PFSK-1 (cell line): Measurements from ENCODE around the gene HECTD1.

Experiments used
- FOXP2 ChIP-seq: optimal IDR thresholded peaks from 2 replicates; pipeline ENCODE3; 2011; ENCODE audit warnings: borderline replicate concordance, control low read depth, inconsistent platforms; ENCODE audit not compliant: insufficient read depth; ENCODE audit errors: extremely low read length, extremely low read depth
- POLR2AphosphoS5 ChIP-seq: IDR thresholded peaks from 2 replicates; pipeline ENCODE4 v1.6.1; 2012; ENCODE audit warnings: low read depth, mild to moderate bottlenecking, control low read depth, low read length, moderate library complexity
- SIN3A ChIP-seq: IDR thresholded peaks from 2 replicates; pipeline ENCODE4 v1.6.1; 2012; ENCODE audit warnings: mild to moderate bottlenecking, low read length, moderate library complexity, borderline replicate concordance; ENCODE audit not compliant: insufficient read depth
- TAF1 ChIP-seq: IDR thresholded peaks from 2 replicates; pipeline ENCODE4 v1.6.1; 2012; ENCODE audit warnings: low read length, control low read depth, borderline replicate concordance; ENCODE audit not compliant: insufficient read depth
- TF ChIP-seq, protein P1 (sequence below), 2 experiments: IDR thresholded peaks; 2 replicates each; pipeline versions ENCODE4 v1.6.1 to v1.8.0; 2011 to 2012; ENCODE audit warnings: low read depth in 2 of 2, low read length in 2 of 2, control low read depth in 1 of 2, inconsistent platforms in 1 of 2, mild to moderate bottlenecking in 1 of 2, moderate library complexity in 1 of 2; ENCODE audit not compliant: insufficient read depth in 1 of 2

HECTD1 gene

DNA sequence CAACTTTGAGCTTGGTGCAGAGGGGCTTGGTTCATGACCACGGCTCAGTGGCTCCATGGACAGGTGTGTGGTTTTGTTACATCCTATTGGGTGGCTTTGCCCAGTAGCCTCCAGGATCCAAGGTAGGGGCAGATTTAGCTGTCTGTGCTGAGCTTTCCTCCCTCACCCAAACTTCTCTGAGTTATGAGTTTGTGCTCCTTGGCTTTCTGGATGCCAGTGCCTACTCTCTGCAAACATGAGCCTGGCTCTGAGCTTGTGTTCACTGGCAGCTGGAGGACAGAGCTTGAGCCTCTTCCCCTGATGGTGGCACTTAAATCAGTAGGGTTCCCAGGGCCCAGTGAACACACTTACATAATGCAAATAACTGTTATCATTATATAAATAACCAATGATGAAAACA lies 45.3 kb upstream of the HECTD1 start:
- TF ChIP-seq POLR2AphosphoS5 = no peak
- no peak for TF ChIP-seq TAF1
- TF ChIP-seq SIN3A = no peak
- TF ChIP-seq, protein P1, sequence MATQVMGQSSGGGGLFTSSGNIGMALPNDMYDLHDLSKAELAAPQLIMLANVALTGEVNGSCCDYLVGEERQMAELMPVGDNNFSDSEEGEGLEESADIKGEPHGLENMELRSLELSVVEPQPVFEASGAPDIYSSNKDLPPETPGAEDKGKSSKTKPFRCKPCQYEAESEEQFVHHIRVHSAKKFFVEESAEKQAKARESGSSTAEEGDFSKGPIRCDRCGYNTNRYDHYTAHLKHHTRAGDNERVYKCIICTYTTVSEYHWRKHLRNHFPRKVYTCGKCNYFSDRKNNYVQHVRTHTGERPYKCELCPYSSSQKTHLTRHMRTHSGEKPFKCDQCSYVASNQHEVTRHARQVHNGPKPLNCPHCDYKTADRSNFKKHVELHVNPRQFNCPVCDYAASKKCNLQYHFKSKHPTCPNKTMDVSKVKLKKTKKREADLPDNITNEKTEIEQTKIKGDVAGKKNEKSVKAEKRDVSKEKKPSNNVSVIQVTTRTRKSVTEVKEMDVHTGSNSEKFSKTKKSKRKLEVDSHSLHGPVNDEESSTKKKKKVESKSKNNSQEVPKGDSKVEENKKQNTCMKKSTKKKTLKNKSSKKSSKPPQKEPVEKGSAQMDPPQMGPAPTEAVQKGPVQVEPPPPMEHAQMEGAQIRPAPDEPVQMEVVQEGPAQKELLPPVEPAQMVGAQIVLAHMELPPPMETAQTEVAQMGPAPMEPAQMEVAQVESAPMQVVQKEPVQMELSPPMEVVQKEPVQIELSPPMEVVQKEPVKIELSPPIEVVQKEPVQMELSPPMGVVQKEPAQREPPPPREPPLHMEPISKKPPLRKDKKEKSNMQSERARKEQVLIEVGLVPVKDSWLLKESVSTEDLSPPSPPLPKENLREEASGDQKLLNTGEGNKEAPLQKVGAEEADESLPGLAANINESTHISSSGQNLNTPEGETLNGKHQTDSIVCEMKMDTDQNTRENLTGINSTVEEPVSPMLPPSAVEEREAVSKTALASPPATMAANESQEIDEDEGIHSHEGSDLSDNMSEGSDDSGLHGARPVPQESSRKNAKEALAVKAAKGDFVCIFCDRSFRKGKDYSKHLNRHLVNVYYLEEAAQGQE (IDR thresholded peaks at IDR 0.05; ENCODE audit: insufficient read depth in 1 of 2, low read depth in 2 of 2, low read length in 2 of 2) = no peak
- TF ChIP-seq FOXP2 = no peak

DNA sequence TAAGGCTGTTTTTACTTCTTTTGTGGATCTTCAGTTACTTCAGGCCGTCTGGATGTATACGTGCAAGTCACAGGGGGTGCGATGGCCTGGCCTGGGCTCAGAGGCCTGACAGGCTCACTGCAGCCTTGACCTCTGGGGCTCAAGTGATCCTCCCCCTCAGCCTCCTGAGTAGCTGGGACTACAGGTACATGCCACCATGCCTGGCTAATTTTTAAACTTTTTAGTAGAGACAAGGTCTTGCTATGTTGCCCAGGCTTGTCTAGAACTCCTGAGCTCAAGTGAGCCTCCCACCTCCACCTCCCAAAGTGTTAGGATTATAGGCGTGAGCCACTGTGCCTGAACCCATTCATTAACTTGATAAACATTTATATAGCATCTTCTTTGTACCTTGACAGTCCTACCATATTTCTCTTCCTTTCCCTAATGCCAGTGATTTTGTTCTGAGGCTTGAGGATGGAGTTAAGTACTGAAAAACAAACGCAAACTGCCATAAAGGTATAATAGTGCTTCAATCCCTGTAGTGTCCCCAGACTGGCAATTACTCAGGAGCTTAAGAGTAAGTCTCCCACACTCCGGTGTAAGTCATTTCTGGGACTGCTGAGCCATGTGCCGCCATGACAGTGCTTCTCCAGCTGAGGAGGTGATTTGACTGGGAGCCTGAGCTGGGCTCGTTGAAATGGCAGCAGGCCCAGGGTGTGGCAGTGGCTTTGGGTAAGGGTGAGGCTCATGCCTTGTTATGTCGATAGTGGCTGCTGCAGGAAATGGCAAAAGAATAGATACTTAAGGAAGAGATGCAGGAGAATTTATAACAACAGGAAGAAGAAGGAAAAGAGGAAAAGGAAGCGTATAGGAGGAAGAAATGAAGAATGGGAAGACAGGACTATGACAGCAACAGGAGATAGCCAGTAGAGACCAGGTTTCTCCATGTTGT lies 43.7 kb upstream of the HECTD1 start:
- TF ChIP-seq, protein P1 (IDR thresholded peaks at IDR 0.05; ENCODE audit: insufficient read depth in 1 of 2, low read depth in 2 of 2, low read length in 2 of 2) = no peak
- no peak for TF ChIP-seq FOXP2
- no peak for TF ChIP-seq TAF1
- no peak for TF ChIP-seq POLR2AphosphoS5
- TF ChIP-seq SIN3A = no peak

DNA sequence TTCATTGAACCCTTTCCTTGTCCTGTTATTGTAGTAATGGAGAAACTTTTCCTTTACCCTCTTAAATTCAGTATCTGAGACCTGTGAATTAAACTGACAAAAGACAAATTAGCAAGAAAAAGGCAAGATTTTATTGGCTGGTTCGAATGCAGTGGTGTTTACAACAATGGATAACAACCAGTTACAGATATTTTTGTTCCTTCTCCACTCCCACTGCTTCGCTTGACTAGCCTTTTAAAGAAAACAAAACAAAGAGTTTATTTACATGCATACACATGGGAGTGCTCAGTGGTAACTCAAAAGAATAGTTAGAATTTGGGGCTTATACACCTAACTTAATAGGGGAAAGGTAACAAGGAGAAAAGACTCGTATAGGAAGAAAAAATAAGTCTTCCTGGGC lies 37.0 kb upstream of the HECTD1 start:
- TF ChIP-seq FOXP2 (no peak), TAF1 (no peak), SIN3A (no peak), POLR2AphosphoS5 (no peak)
- TF ChIP-seq, protein P1 (IDR thresholded peaks at IDR 0.05; ENCODE audit: insufficient read depth in 1 of 2, low read depth in 2 of 2, low read length in 2 of 2) = no peak

DNA sequence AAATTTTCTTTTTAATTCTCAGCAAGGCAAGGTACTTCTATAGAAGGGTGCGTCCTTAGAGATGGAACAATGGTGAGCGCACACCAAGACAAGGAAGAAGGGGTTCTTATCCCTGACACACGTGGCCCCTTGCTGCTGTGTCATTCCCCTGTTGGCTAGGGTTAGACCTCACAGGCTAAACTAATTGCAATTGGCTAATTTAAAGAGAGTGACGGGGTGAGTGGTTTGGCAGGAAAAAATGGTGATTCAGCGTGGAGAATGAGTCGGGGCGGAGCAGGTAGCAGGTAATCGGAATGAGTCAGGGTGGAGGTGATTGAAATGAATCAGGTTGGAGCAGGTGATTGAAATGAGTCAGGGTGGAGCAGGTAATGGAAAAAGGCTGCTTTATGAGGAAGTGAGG lies 36.3 kb upstream of the HECTD1 start:
- no peak for TF ChIP-seq FOXP2
- TF ChIP-seq TAF1 = no peak
- TF ChIP-seq POLR2AphosphoS5 = no peak
- TF ChIP-seq, protein P1 (IDR thresholded peaks at IDR 0.05; ENCODE audit: insufficient read depth in 1 of 2, low read depth in 2 of 2, low read length in 2 of 2) = no peak
- no peak for TF ChIP-seq SIN3A
